ENCODE data around the gene PHACTR4. TPM values are rescaled to one million over a fixed set of nuclear protein-coding genes. Genes with fewer than 3 reads are reported as not detected.

Gene PHACTR4
- total and polyA plus RNA-seq, 2 of the 13 experiments (the other 11 are each of a cell fraction or from before 2014, with no cell fraction given): 13.9 to 17.1 TPM

- TF ChIP-seq THAP7 (CRISPR knock-in tag; IDR thresholded peaks at IDR 0.05) (0 out of 2 replicates have a peak, but pooled peaks have one; percentile 46), E2F5 (CRISPR knock-in tag; conservative IDR thresholded peaks at IDR 0.05) (no peak), MED8 (CRISPR knock-in tag; IDR thresholded peaks at IDR 0.05; ENCODE audit: insufficient replicate concordance) (peak; percentile 72), BCL6 (CRISPR knock-in tag; IDR thresholded peaks at IDR 0.05) (peak; percentile 33; the same call in 1 of the 2 replicates), XRCC5 (optimal IDR thresholded peaks at IDR 0.05; ENCODE audit: low read length) (peak; percentile 9), NONO (IDR thresholded peaks at IDR 0.05) (no peak), NONO (CRISPR knock-in tag; conservative IDR thresholded peaks at IDR 0.05) (peak; percentile 86), MEF2D (CRISPR knock-in tag; IDR thresholded peaks at IDR 0.05) (peak; percentile 37; the same call in 1 of the 2 replicates), HNF1A (IDR thresholded peaks at IDR 0.05; ENCODE audit: low read depth) (peak; percentile 59; the same call in 1 of the 2 replicates), HNF1A (CRISPR knock-in tag; IDR thresholded peaks at IDR 0.05; ENCODE audit: borderline replicate concordance) (peak; percentile 55; the same call in 1 of the 2 replicates), IKZF5 (CRISPR knock-in tag; IDR thresholded peaks at IDR 0.05) (peak; percentile 64), SOX5 (CRISPR knock-in tag; IDR thresholded peaks at IDR 0.05; ENCODE audit: borderline replicate concordance) (peak; percentile 20; the same call in 1 of the 2 replicates)
These were observed at the start of gene PHACTR4 (continued) for GRCh38 chr1:28369371-28370238.
